ENCODE results near the gene DMRTB1. TPM values are rescaled to one million over a fixed set of nuclear protein-coding genes. Genes with fewer than 3 reads are reported as not detected.
"Not testable (repeated sequence)": the region's sequence is repeated elsewhere in the genome, so short reads cannot be mapped to it uniquely, and the experiment has no call there.

Gene DMRTB1
- total RNA-seq, 1 experiment from 2014 or later: not detected

DNA sequence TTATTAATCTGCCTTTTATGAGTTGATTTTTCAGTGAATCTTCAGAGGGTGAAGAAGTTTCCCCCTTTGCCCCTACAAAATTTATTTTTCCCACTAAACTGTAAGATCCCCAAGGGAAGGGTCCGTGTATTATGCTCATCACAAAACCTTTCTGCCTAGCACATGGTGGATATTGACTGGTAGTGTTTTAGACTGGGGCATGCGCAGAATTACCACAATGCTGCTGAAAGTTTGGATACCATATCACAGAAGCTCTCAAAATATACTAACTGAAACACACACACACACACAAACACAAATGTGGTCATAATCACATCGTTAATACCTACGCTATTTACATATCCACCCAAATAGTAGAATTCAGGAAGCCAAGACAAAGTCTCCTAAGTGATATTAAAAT, 28.0 kb upstream of the DMRTB1 start:
- ChIA-PET CTCF (no interaction called here), POLR2A (ENCODE audit: unreplicated experiment) (no interaction called here)
- Histone ChIP-seq H3K4me3 (ENCODE audit: low read length) (no peak overlapping the region), H3K4me1 (ENCODE audit: insufficient read depth, low read length) (no peaks in the 10 kb centered on the region), H3K79me2 (ENCODE audit: low read length) (no peaks in the 10 kb centered on the region), H3K4me2 (ENCODE audit: low read length) (no peak overlapping the region), H3K9me3 (ENCODE audit: low read length) (no peaks in the 10 kb centered on the region), H3K27me3 (ENCODE audit: low read length) (peaks cover 34% of the 10 kb centered on the region), H2AFZ (ENCODE audit: low read length) (no peak overlapping the region), H4K20me1 (ENCODE audit: low read length) (no peaks in the 10 kb centered on the region), H3K36me3 (ENCODE audit: low read depth, low read length) (no peaks in the 10 kb centered on the region), H3K9ac (ENCODE audit: low read length) (no peak overlapping the region), H3K9me2 (replicated peaks; ENCODE audit: low read length) (no peaks in the 10 kb centered on the region), H3K27ac (ENCODE audit: low read length) (no peak overlapping the region), H3F3A (ENCODE audit: low read length, unreplicated experiment) (no peaks in the 10 kb centered on the region)
- no TSS peak for BruUV-seq (replicated peaks)
- intact Hi-C loops (cut with micrococcal nuclease): no loop called here
- DNase-seq: no peak
- ATAC-seq: no peak
- TF ChIP-seq EZH2 (IDR thresholded peaks at IDR 0.05; ENCODE audit: low read length, unreplicated experiment): no peak
- TF ChIP-seq, protein P1, sequence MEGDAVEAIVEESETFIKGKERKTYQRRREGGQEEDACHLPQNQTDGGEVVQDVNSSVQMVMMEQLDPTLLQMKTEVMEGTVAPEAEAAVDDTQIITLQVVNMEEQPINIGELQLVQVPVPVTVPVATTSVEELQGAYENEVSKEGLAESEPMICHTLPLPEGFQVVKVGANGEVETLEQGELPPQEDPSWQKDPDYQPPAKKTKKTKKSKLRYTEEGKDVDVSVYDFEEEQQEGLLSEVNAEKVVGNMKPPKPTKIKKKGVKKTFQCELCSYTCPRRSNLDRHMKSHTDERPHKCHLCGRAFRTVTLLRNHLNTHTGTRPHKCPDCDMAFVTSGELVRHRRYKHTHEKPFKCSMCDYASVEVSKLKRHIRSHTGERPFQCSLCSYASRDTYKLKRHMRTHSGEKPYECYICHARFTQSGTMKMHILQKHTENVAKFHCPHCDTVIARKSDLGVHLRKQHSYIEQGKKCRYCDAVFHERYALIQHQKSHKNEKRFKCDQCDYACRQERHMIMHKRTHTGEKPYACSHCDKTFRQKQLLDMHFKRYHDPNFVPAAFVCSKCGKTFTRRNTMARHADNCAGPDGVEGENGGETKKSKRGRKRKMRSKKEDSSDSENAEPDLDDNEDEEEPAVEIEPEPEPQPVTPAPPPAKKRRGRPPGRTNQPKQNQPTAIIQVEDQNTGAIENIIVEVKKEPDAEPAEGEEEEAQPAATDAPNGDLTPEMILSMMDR (conservative IDR thresholded peaks at IDR 0.05; ENCODE audit: low read depth, low read length): no peak
- TF ChIP-seq EZH2phosphoT487 (IDR thresholded peaks at IDR 0.05; ENCODE audit: borderline replicate concordance, low read length): no peak

DNA sequence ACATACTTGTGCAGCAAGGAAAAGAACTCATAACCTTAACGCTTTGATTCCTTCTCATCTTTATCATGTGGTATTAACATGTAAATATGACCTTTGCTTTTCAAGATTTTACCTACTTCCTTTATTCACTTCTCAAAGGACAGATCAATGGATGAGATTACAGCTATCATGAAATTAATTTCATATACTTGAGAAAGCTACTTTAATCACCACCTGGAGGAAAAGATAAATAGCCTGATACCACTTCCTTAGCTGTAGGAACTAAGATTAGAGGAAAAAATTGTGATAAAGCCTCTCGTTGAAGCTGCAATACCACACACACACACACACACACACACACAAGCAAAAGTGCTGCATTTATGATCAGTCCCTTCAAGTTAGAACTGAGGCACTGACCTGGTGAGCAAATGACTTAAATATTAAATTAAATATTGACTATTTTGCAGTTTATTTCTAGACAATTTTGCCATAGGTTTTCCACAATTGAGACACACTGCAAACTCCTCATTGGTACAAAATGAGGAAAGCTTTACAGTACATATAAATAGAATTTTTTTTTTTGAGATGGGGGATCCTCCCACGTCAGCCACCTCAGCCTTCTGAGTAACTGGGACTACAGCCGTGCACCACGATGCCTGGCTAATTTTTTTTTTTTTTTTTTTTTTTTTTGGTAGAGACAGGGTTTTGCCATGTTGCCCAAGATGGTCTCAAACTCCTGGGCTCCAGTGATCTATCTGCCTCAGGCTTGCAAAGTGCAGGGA, 27.2 kb upstream of the DMRTB1 start:
- no peaks in the 10 kb centered on the region for H3F3A ChIP-seq (ENCODE audit: low read length, unreplicated experiment)
- no peak overlapping the region for H3K4me3 ChIP-seq (ENCODE audit: low read length)
- H2AFZ ChIP-seq (ENCODE audit: low read length): no peak overlapping the region
- H3K9me3 ChIP-seq (ENCODE audit: low read length): no peaks in the 10 kb centered on the region
- POLR2A ChIA-PET (ENCODE audit: unreplicated experiment): no interaction called here
- no peak for ATAC-seq
- TF ChIP-seq EZH2phosphoT487 (IDR thresholded peaks at IDR 0.05; ENCODE audit: borderline replicate concordance, low read length): no peak
- no peaks in the 10 kb centered on the region for H3K79me2 ChIP-seq (ENCODE audit: low read length)
- no peaks in the 10 kb centered on the region for H3K36me3 ChIP-seq (ENCODE audit: low read depth, low read length)
- no peak overlapping the region for H3K27ac ChIP-seq (ENCODE audit: low read length)
- DNase-seq: no peak
- no peak overlapping the region for H3K9ac ChIP-seq (ENCODE audit: low read length)
- no peaks in the 10 kb centered on the region for H4K20me1 ChIP-seq (ENCODE audit: low read length)
- no peaks in the 10 kb centered on the region for H3K4me1 ChIP-seq (ENCODE audit: insufficient read depth, low read length)
- intact Hi-C loops (cut with micrococcal nuclease): no loop called here
- H3K4me2 ChIP-seq (ENCODE audit: low read length): no peak overlapping the region
- CTCF ChIA-PET: no interaction called here
- no TSS peak for BruUV-seq (replicated peaks)
- no peaks in the 10 kb centered on the region for H3K9me2 ChIP-seq (replicated peaks; ENCODE audit: low read length)
- H3K27me3 ChIP-seq (ENCODE audit: low read length): peaks cover 39% of the 10 kb centered on the region

DNA sequence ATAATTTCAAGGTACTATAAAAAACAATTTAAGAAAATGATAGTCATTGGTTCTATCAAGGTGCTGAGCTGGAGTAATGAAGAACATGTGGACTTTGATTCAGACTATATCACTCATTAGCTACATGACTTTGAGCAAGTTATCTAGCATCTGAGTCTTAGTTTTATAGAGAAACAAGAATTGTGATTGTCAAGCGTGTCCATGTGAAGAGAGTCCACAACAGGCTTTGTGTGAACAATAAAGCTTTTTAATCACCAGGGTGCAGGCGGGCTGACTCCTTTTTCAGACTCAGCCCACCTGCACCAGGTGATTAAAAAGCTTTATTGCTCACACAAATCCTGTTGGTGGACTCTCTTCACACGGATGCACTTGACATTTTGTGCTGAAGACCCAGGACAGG, 26.6 kb upstream of the DMRTB1 start:
- Histone ChIP-seq H3K4me2 (ENCODE audit: low read length) (no peak overlapping the region), H3K27ac (ENCODE audit: low read length) (no peak overlapping the region), H3K9me2 (replicated peaks; ENCODE audit: low read length) (no peaks in the 10 kb centered on the region), H3K4me1 (ENCODE audit: insufficient read depth, low read length) (no peaks in the 10 kb centered on the region), H2AFZ (ENCODE audit: low read length) (no peak overlapping the region), H3K9me3 (ENCODE audit: low read length) (no peaks in the 10 kb centered on the region), H3K9ac (ENCODE audit: low read length) (no peak overlapping the region), H3K27me3 (ENCODE audit: low read length) (peaks cover 39% of the 10 kb centered on the region), H3K79me2 (ENCODE audit: low read length) (no peaks in the 10 kb centered on the region), H4K20me1 (ENCODE audit: low read length) (no peaks in the 10 kb centered on the region), H3K4me3 (ENCODE audit: low read length) (no peak overlapping the region), H3K36me3 (ENCODE audit: low read depth, low read length) (no peaks in the 10 kb centered on the region), H3F3A (ENCODE audit: low read length, unreplicated experiment) (no peaks in the 10 kb centered on the region)
- no peak for DNase-seq
- ChIA-PET CTCF (no interaction called here), POLR2A (ENCODE audit: unreplicated experiment) (no interaction called here)
- intact Hi-C loops (cut with micrococcal nuclease): no loop called here
- BruUV-seq (replicated peaks): no TSS peak
- TF ChIP-seq, protein P1 (conservative IDR thresholded peaks at IDR 0.05; ENCODE audit: low read depth, low read length): no peak
- TF ChIP-seq EZH2phosphoT487 (IDR thresholded peaks at IDR 0.05; ENCODE audit: borderline replicate concordance, low read length) (no peak), EZH2 (IDR thresholded peaks at IDR 0.05; ENCODE audit: low read length, unreplicated experiment) (no peak)
- ATAC-seq: no peak

DNA sequence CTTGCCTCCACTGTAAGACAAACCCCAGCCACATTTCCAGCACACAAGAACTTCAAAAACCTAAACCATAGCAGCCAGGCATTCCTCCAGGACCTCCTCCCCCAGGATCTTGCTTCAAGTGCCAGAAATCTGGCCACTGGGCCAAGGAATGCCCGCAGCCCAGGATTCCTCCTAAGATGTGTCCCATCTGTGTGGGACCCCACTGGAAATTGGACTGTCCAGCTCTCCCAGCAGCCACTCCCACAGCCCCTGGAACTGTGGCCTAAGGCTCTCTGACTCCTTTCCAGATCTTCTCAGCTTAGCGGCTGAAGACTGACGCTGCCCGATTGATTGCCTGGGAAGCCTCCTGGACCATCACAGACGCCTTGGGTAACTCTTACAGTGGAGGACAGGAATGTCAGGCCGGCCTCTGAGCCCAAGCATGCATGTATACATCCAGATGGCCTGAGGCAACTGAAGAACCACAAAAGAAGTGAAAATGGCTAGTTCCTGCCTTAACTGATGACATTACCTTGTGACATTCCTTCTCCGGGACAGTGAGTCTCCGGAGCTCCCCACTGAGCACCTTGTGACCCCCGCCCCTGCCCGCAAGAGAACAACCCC, 24.7 kb upstream of the DMRTB1 start:
- H3K9me3 ChIP-seq (ENCODE audit: low read length); CTCF ChIA-PET: not testable (repeated sequence)

More for the DNA sequence above, 24.7 kb upstream of the DMRTB1 start:
- H3K27ac ChIP-seq (ENCODE audit: low read length); POLR2A ChIA-PET (ENCODE audit: unreplicated experiment); H3K4me2 ChIP-seq (ENCODE audit: low read length); ATAC-seq; H3K4me3 ChIP-seq (ENCODE audit: low read length); H3K79me2 ChIP-seq (ENCODE audit: low read length); H3K9me2 ChIP-seq (replicated peaks; ENCODE audit: low read length); intact Hi-C loops (cut with micrococcal nuclease); H3F3A ChIP-seq (ENCODE audit: low read length, unreplicated experiment); H3K4me1 ChIP-seq (ENCODE audit: insufficient read depth, low read length); H3K36me3 ChIP-seq (ENCODE audit: low read depth, low read length); DNase-seq; H2AFZ ChIP-seq (ENCODE audit: low read length); H3K9ac ChIP-seq (ENCODE audit: low read length); H4K20me1 ChIP-seq (ENCODE audit: low read length); BruUV-seq (replicated peaks): not testable (repeated sequence)
- H3K27me3 ChIP-seq (ENCODE audit: low read length): peaks cover 39% of the 10 kb centered on the region

All from PC-3 (cell line).